Activated CD4-positive, alpha-beta T cell treated with anti-CD3 and anti-CD28 coated beads, Interleukin-2, amount 50 U/mL, for 4 hours (primary cell): Measurements from ENCODE around the gene RNF126.
"Not testable (repeated sequence)": the region's sequence is repeated elsewhere in the genome, so short reads cannot be mapped to it uniquely, and the experiment has no call there.

Experiments
- DNase-seq, 2 experiments: peaks; one replicate each; pipeline ENCODE4 v3.0.0-alpha.2; 2020

The RNF126 gene

GRCh38 chr19:645912-646778 lies 16.9 kb downstream of the RNF126 start:
- no peak for DNase-seq

GRCh38 chr19:644789-645188 lies 18.2 kb downstream of the RNF126 start:
- no peak for DNase-seq

GRCh38 chr19:644363-644762 lies 18.7 kb downstream of the RNF126 start:
- no peak for DNase-seq

GRCh38 chr19:643736-644135 lies 19.3 kb downstream of the RNF126 start:
- no peak for DNase-seq

GRCh38 chr19:642767-643727 lies 20.0 kb downstream of the RNF126 start:
- DNase-seq: no peak

- no peak for DNase-seq
Observed at GRCh38 chr19:641702-642101, 21.3 kb downstream of the RNF126 start.

GRCh38 chr19:640606-641189 lies 22.3 kb downstream of the RNF126 start:
- DNase-seq: no peak

GRCh38 chr19:640161-640558 lies 22.9 kb downstream of the RNF126 start:
- no peak for DNase-seq

- peak; percentile 95 to 96 for DNase-seq
Observed at GRCh38 chr19:639253-640160, 23.5 kb downstream of the RNF126 start, which contains the start of gene FGF22. FGF22 (plus strand) TSS chr19:639879; CDS start chr19:639926, 47 bp downstream.

GRCh38 chr19:638906-639252 lies 24.1 kb downstream of the RNF126 start:
- no peak for DNase-seq

- DNase-seq: no peak
Observed at GRCh38 chr19:634975-635652, 27.9 kb downstream of the RNF126 start.

GRCh38 chr19:633786-634639 lies 29.0 kb downstream of the RNF126 start:
- no peak for DNase-seq

GRCh38 chr19:633068-633785 lies 29.8 kb downstream of the RNF126 start, which contains the start of gene POLRMT:
POLRMT (minus strand) TSS chr19:633537; CDS start chr19:633512, 25 bp downstream.
- DNase-seq: peak; percentile 93 to 94

- no peak for DNase-seq
Observed at GRCh38 chr19:632579-633067, 30.4 kb downstream of the RNF126 start.

GRCh38 chr19:629961-630714 lies 32.9 kb downstream of the RNF126 start:
- no peak for DNase-seq

GRCh38 chr19:629515-629914 lies 33.5 kb downstream of the RNF126 start:
- not testable (repeated sequence) for DNase-seq

GRCh38 chr19:628168-628567 lies 34.8 kb downstream of the RNF126 start:
- DNase-seq: no peak

- not testable (repeated sequence) for DNase-seq
Observed at GRCh38 chr19:626566-626965, 36.4 kb downstream of the RNF126 start.

- no peak for DNase-seq
Observed at GRCh38 chr19:625257-625656, 37.8 kb downstream of the RNF126 start.
